ENCODE data around the gene SLC2A2. TPM values are rescaled to one million over a fixed set of nuclear protein-coding genes. Genes with fewer than 3 reads are reported as not detected.
A peak's percentile ranks its signal among the peaks of the same experiment; 100 is the strongest.

SLC2A2 gene
- total and polyA plus RNA-seq, 9 donors = 0.10 to 0.36 (median 0.18) TPM; not detected in 6

GRCh38 chr3:171055336-171056178, 29.0 kb upstream of the SLC2A2 start:
- no peaks in the 10 kb centered on the region for H3K27me3 ChIP-seq
- TF ChIP-seq EP300 (IDR thresholded peaks at IDR 0.05) (no peak), POLR2A (IDR thresholded peaks at IDR 0.05) (no peak), CTCF (IDR thresholded peaks at IDR 0.05) (no peak)
- H3K4me3 ChIP-seq = no peak overlapping the region
- H3K4me1 ChIP-seq (ENCODE audit: insufficient read depth) = no peaks in the 10 kb centered on the region
- H3K36me3 ChIP-seq = no peaks in the 10 kb centered on the region
- intact Hi-C loops (cut with DNase I) = loop anchor here in 1 of 4 donors (10.0 kb wide), 1 partner anchor 509 kb away; no protein-coding TSS in a partner anchor
- no peak overlapping the region for H3K27ac ChIP-seq
- WGBS, 3 donors = 51 to 58% (median 54%) methylated on average over 4 of the region's 4 CpGs
- DNase-seq = no peak
- no peaks in the 10 kb centered on the region for H3K9me3 ChIP-seq

GRCh38 chr3:171054921-171055320, 28.4 kb upstream of the SLC2A2 start:
- TF ChIP-seq CTCF (IDR thresholded peaks at IDR 0.05) (no peak), EP300 (IDR thresholded peaks at IDR 0.05) (no peak), POLR2A (IDR thresholded peaks at IDR 0.05) (no peak)
- no peak for DNase-seq
- intact Hi-C loops (cut with DNase I) = loop anchor here in 1 of 4 donors (10.0 kb wide), 1 partner anchor 510 kb away; no protein-coding TSS in a partner anchor
- H3K27ac ChIP-seq = no peak overlapping the region
- no peak overlapping the region for H3K4me3 ChIP-seq
- H3K4me1 ChIP-seq (ENCODE audit: insufficient read depth) = no peaks in the 10 kb centered on the region
- no peaks in the 10 kb centered on the region for H3K9me3 ChIP-seq
- no peaks in the 10 kb centered on the region for H3K27me3 ChIP-seq
- no peaks in the 10 kb centered on the region for H3K36me3 ChIP-seq

- Histone ChIP-seq H3K4me1 (ENCODE audit: insufficient read depth) (no peaks in the 10 kb centered on the region), H3K36me3 (no peaks in the 10 kb centered on the region), H3K27ac (no peak overlapping the region), H3K4me3 (no peak overlapping the region), H3K27me3 (no peaks in the 10 kb centered on the region), H3K9me3 (no peaks in the 10 kb centered on the region)
- no peak for DNase-seq
- intact Hi-C loops (cut with DNase I) = loop anchor here in 1 of 4 donors (10.0 kb wide), 1 partner anchor 511 kb away; no protein-coding TSS in a partner anchor
- 74 to 86% (median 83%) methylated on average over 1 of the region's 1 CpG for WGBS, 3 donors
- TF ChIP-seq EP300 (IDR thresholded peaks at IDR 0.05) (no peak), CTCF (IDR thresholded peaks at IDR 0.05) (no peak), POLR2A (IDR thresholded peaks at IDR 0.05) (no peak)
These were observed 27.7 kb upstream of the SLC2A2 start for GRCh38 chr3:171054231-171054630.

GRCh38 chr3:171049861-171050444, 23.4 kb upstream of the SLC2A2 start:
- peak in 1 of 5 donors; percentile 33 for DNase-seq
- WGBS, 3 donors = 35 to 42% (median 41%) methylated on average over 6 of the region's 6 CpGs
- intact Hi-C loops (cut with DNase I) = loop anchor here in 1 of 4 donors (10.0 kb wide), 1 partner anchor 515 kb away; no protein-coding TSS in a partner anchor

More at GRCh38 chr3:171049861-171050444, 23.4 kb upstream of the SLC2A2 start:
- Histone ChIP-seq H3K4me1 (ENCODE audit: insufficient read depth) (no peaks in the 10 kb centered on the region), H3K27ac (no peak overlapping the region), H3K36me3 (no peaks in the 10 kb centered on the region), H3K27me3 (no peaks in the 10 kb centered on the region), H3K9me3 (no peaks in the 10 kb centered on the region), H3K4me3 (no peak overlapping the region)
- TF ChIP-seq CTCF (IDR thresholded peaks at IDR 0.05) = peak in 2 of 3 donors; percentile 26 to 36
- no peak for TF ChIP-seq POLR2A (IDR thresholded peaks at IDR 0.05)
- no peak for TF ChIP-seq EP300 (IDR thresholded peaks at IDR 0.05)

All from ovary (tissue), 9 donors.